ENCODE data around the gene PGGT1B. TPM values are rescaled to one million over a fixed set of nuclear protein-coding genes. Genes with fewer than 3 reads are reported as not detected.

PGGT1B gene
- total and polyA plus RNA-seq, 9 of the 15 experiments (the other 6 are each of a cell fraction or from before 2014, with no cell fraction given), result 5.3 to 33.7 (median 19.8) TPM

GRCh38 chr5:115168829-115169486, 93.7 kb downstream of the PGGT1B start:
- H2AFZ ChIP-seq (ENCODE audit: low read depth, low read length), result peak overlapping the region; percentile 94
- H3K27ac ChIP-seq (ENCODE audit: extremely low read depth, low read depth, low read length), result no peak overlapping the region
- FAIRE-seq, result no peak
- WGBS (ENCODE audit: insufficient coverage, low coverage, missing lambda C conversion rate), result 4% methylated on average over 34 of the region's 41 CpGs
- no peaks in the 10 kb centered on the region for H3K9me1 ChIP-seq (ENCODE audit: control insufficient read depth, insufficient read depth, low read length)
- peak overlapping the region; percentile 61 for H3K4me3 ChIP-seq
- peak overlapping the region; percentile 90 for H3K4me2 ChIP-seq (ENCODE audit: insufficient read depth, low read length)
- peaks cover 0 to 20% of the 10 kb centered on the region in 2 experiments; a peak in 2 of 5 replicates for H3K4me1 ChIP-seq (replicated peaks in 1 of 2; ENCODE audit: control insufficient read depth in 2 of 2, insufficient read depth in 2 of 2, low read length in 2 of 2)
- ATAC-seq, result peak; percentile 48
- POLR2A ChIA-PET, result interaction anchor here (0.6 kb wide), 1 partner anchor 127 kb away, joined by 3 read pairs; the partner anchor contains the start of gene CCDC112
- no peaks in the 10 kb centered on the region for H3K36me3 ChIP-seq (ENCODE audit: control insufficient read depth, insufficient read depth, low read length)
- no peaks in the 10 kb centered on the region for H4K20me1 ChIP-seq (replicated peaks; ENCODE audit: control insufficient read depth, insufficient read depth, low read length)
- no peaks in the 10 kb centered on the region for H3K9me3 ChIP-seq (replicated peaks; ENCODE audit: control insufficient read depth, insufficient read depth, low read depth, low read length)
- no peaks in the 10 kb centered on the region for H3K79me2 ChIP-seq (ENCODE audit: control insufficient read depth, insufficient read depth, low read length)
- no TSS peak for BruUV-seq (replicated peaks)
- CTCF ChIA-PET (ENCODE audit: low intra/inter-chr PET ratio), result no interaction called here
- peak overlapping the region; percentile 53 to 92; a peak in 3 of 4 replicates for H3K9ac ChIP-seq (ENCODE audit: insufficient read depth in 1 of 2, low read depth in 2 of 2, low read length in 2 of 2)
- in situ Hi-C loops (cut with MboI) (no loop called here), intact Hi-C loops (cut with micrococcal nuclease) (no loop called here)
- DNase-seq (ENCODE audit: extremely low read depth in 1 of 4, low spot score in 3 of 4), result peak; percentile 20 to 33 (median 22)
- peaks cover 0 to 14% of the 10 kb centered on the region in 2 experiments; a peak in 3 of 5 replicates for H3K27me3 ChIP-seq (ENCODE audit: control insufficient read depth in 2 of 2, insufficient read depth in 2 of 2, low read length in 2 of 2)
- TF ChIP-seq SAFB (IDR thresholded peaks at IDR 0.05; ENCODE audit: borderline replicate concordance, low read depth, low read length) (no peak), VEZF1 (CRISPR knock-in tag; IDR thresholded peaks at IDR 0.05) (0 out of 2 replicates have a peak, but pooled peaks have one; percentile 14), ZNF124 (CRISPR knock-in tag; IDR thresholded peaks at IDR 0.05) (no peak), ZNF133 (CRISPR knock-in tag; IDR thresholded peaks at IDR 0.05) (no peak), FOXK1 (CRISPR knock-in tag; IDR thresholded peaks at IDR 0.05; ENCODE audit: borderline replicate concordance) (no peak), ZMIZ1 (IDR thresholded peaks at IDR 0.05; ENCODE audit: low read depth in 2 of 2, low read length in 2 of 2) (no peak), REST (IDR thresholded peaks at IDR 0.05; ENCODE audit: borderline replicate concordance) (peak; percentile 22; the same call in 1 of the 2 replicates), REST (CRISPR knock-in tag; IDR thresholded peaks at IDR 0.05; ENCODE audit: low read depth) (no peak)
